ENCODE measurements around the gene COL3A1. TPM values are rescaled to one million over a fixed set of nuclear protein-coding genes. Genes with fewer than 3 reads are reported as not detected.

The COL3A1 gene
- total and polyA plus RNA-seq, 9 of the 15 experiments (the other 6 are each of a cell fraction or from before 2014, with no cell fraction given), result 0.01 to 0.71 (median 0.07) TPM; not detected in 2

DNA sequence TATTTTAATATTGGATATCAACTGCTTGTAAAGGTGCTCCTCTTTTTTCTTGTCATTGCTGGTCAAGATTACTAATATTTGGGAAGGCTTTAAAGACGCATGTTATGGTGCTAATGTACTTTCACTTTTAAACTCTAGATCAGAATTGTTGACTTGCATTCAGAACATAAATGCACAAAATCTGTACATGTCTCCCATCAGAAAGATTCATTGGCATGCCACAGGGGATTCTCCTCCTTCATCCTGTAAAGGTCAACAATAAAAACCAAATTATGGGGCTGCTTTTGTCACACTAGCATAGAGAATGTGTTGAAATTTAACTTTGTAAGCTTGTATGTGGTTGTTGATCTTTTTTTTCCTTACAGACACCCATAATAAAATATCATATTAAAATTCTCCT lies 38.2 kb downstream of the COL3A1 start (continued):
- TF ChIP-seq FIP1L1 (IDR thresholded peaks at IDR 0.05; ENCODE audit: low read depth, low read length, poor library complexity, severe bottlenecking) (no peak), ETV5 (CRISPR knock-in tag; IDR thresholded peaks at IDR 0.05; ENCODE audit: low read depth) (no peak), ZFP30 (CRISPR knock-in tag; IDR thresholded peaks at IDR 0.05; ENCODE audit: borderline replicate concordance) (no peak), HNRNPL (IDR thresholded peaks at IDR 0.05; ENCODE audit: low read depth, low read length) (no peak), NFYB (IDR thresholded peaks at IDR 0.05; ENCODE audit: extremely low read depth, insufficient read length) (no peak), ZNF699 (CRISPR knock-in tag; IDR thresholded peaks at IDR 0.05; ENCODE audit: insufficient replicate concordance) (no peak)

DNA sequence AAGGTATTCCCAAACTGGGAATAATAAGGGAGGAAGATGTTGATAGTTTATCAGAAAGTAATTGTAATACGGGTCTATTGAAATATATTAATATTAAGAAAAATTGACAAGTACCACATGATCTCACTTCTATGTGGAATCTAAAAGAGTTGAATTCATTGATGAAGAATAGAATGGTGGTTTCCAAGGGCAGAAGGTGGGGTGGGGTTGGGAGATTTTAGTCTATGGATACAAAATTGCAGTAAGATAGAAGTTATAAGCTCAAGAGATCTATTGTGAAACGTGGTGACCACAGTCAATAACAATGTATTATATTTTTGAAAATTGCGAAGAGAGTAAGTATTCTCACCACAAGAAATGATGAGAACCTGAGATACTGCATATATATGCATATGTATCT lies 38.9 kb downstream of the COL3A1 start:
- ATAC-seq (no peak), DNase-seq (ENCODE audit: extremely low read depth in 1 of 4, low spot score in 3 of 4) (no peak), FAIRE-seq (no peak)
- H3K27me3 ChIP-seq (ENCODE audit: control insufficient read depth in 2 of 2, insufficient read depth in 2 of 2, low read length in 2 of 2), result no peaks in the 10 kb centered on the region
- intact Hi-C loops (cut with micrococcal nuclease) (no loop called here), in situ Hi-C loops (cut with MboI) (no loop called here)
- H3K9ac ChIP-seq (ENCODE audit: insufficient read depth in 1 of 2, low read depth in 2 of 2, low read length in 2 of 2), result no peak overlapping the region
- no peaks in the 10 kb centered on the region for H3K4me1 ChIP-seq (replicated peaks in 1 of 2; ENCODE audit: control insufficient read depth in 2 of 2, insufficient read depth in 2 of 2, low read length in 2 of 2)
- no peaks in the 10 kb centered on the region for H4K20me1 ChIP-seq (replicated peaks; ENCODE audit: control insufficient read depth, insufficient read depth, low read length)
- ChIA-PET POLR2A (no interaction called here), CTCF (ENCODE audit: low intra/inter-chr PET ratio) (no interaction called here)
- no peak overlapping the region for H3K4me2 ChIP-seq (ENCODE audit: insufficient read depth, low read length)
- WGBS (ENCODE audit: insufficient coverage, low coverage, missing lambda C conversion rate), result 0% methylated on average over 2 of the region's 3 CpGs
- no peak overlapping the region for H3K4me3 ChIP-seq
- no peaks in the 10 kb centered on the region for H3K79me2 ChIP-seq (ENCODE audit: control insufficient read depth, insufficient read depth, low read length)
- no peaks in the 10 kb centered on the region for H3K9me3 ChIP-seq (replicated peaks; ENCODE audit: control insufficient read depth, insufficient read depth, low read depth, low read length)
- BruUV-seq (replicated peaks), result no TSS peak
- TF ChIP-seq ZNF583 (CRISPR knock-in tag; IDR thresholded peaks at IDR 0.05) (no peak), NCOA6 (IDR thresholded peaks at IDR 0.05) (no peak), ZNF717 (CRISPR knock-in tag; IDR thresholded peaks at IDR 0.05) (no peak), ZNF165 (CRISPR knock-in tag; IDR thresholded peaks at IDR 0.05; ENCODE audit: borderline replicate concordance) (no peak), PHF21A (IDR thresholded peaks at IDR 0.05; ENCODE audit: borderline replicate concordance, low read depth) (no peak), SAP30 (IDR thresholded peaks at IDR 0.05; ENCODE audit: borderline replicate concordance, insufficient read depth, low read depth, low read length, poor library complexity, severe bottlenecking) (no peak), ZNF274 (IDR thresholded peaks at IDR 0.05; ENCODE audit: borderline replicate concordance, low read depth, low read length) (no peak), ATF7 (IDR thresholded peaks at IDR 0.05) (no peak)
- TF ChIP-seq, protein P1, sequence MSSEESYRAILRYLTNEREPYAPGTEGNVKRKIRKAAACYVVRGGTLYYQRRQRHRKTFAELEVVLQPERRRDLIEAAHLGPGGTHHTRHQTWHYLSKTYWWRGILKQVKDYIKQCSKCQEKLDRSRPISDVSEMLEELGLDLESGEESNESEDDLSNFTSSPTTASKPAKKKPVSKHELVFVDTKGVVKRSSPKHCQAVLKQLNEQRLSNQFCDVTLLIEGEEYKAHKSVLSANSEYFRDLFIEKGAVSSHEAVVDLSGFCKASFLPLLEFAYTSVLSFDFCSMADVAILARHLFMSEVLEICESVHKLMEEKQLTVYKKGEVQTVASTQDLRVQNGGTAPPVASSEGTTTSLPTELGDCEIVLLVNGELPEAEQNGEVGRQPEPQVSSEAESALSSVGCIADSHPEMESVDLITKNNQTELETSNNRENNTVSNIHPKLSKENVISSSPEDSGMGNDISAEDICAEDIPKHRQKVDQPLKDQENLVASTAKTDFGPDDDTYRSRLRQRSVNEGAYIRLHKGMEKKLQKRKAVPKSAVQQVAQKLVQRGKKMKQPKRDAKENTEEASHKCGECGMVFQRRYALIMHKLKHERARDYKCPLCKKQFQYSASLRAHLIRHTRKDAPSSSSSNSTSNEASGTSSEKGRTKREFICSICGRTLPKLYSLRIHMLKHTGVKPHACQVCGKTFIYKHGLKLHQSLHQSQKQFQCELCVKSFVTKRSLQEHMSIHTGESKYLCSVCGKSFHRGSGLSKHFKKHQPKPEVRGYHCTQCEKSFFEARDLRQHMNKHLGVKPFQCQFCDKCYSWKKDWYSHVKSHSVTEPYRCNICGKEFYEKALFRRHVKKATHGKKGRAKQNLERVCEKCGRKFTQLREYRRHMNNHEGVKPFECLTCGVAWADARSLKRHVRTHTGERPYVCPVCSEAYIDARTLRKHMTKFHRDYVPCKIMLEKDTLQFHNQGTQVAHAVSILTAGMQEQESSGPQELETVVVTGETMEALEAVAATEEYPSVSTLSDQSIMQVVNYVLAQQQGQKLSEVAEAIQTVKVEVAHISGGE (CRISPR knock-in tag; IDR thresholded peaks at IDR 0.05), result no peak
- no peak overlapping the region for H3K27ac ChIP-seq (ENCODE audit: extremely low read depth, low read depth, low read length)
- no peaks in the 10 kb centered on the region for H3K36me3 ChIP-seq (ENCODE audit: control insufficient read depth, insufficient read depth, low read length)
- H3K9me1 ChIP-seq (ENCODE audit: control insufficient read depth, insufficient read depth, low read length), result no peaks in the 10 kb centered on the region
- no peak overlapping the region for H2AFZ ChIP-seq (ENCODE audit: low read depth, low read length)
